HUES48 (cell line): Measurements from ENCODE around the gene PRAMEF5.
"Not testable (repeated sequence)": the region's sequence is repeated elsewhere in the genome, so short reads cannot be mapped to it uniquely, and the experiment has no call there.

ENCODE experiments used
- H3K27ac ChIP-seq: one replicate; pipeline ENCODE4 v1.7.0; 2013; ENCODE audit warnings: low read depth, low read length, inconsistent platforms
- H3K27me3 ChIP-seq: 2 replicates; pipeline ENCODE4 v1.6.1; 2013; ENCODE audit warnings: mild to moderate bottlenecking, low read length; ENCODE audit not compliant: control insufficient read depth, insufficient read depth
- H3K36me3 ChIP-seq: 2 replicates; pipeline ENCODE4 v1.6.1; 2013; ENCODE audit warnings: low read length; ENCODE audit not compliant: control insufficient read depth, insufficient read depth
- H3K4me1 ChIP-seq: 2 replicates; pipeline ENCODE4 v1.6.1; 2013; ENCODE audit warnings: mild to moderate bottlenecking, low read length; ENCODE audit not compliant: control insufficient read depth, insufficient read depth
- H3K4me3 ChIP-seq: 2 replicates; pipeline ENCODE4 v1.5.1; 2013; ENCODE audit warnings: mild to moderate bottlenecking, low read depth, low read length
- H3K9ac ChIP-seq: 2 replicates; pipeline ENCODE4 v1.6.1; 2013; ENCODE audit warnings: mild to moderate bottlenecking, low read depth, low read length, moderate library complexity
- H3K9me3 ChIP-seq: 2 replicates; pipeline ENCODE4 v1.6.1; 2013; ENCODE audit warnings: low read length; ENCODE audit not compliant: control insufficient read depth, insufficient read depth

Gene PRAMEF5

GRCh38 chr1:13253898-13254297 lies at the start of gene PRAMEF5:
Gene PRAMEF5 (plus strand): TSS chr1:13254198. CDS start chr1:13259269, 5,071 bp downstream.
- not testable (repeated sequence) for H3K27ac ChIP-seq, H3K4me3 ChIP-seq, H3K27me3 ChIP-seq, H3K9me3 ChIP-seq, H3K4me1 ChIP-seq, H3K36me3 ChIP-seq, H3K9ac ChIP-seq

- H3K9ac ChIP-seq, H3K4me3 ChIP-seq: not testable (repeated sequence)
These were observed 45.3 kb upstream of the PRAMEF5 start for GRCh38 chr1:13208712-13209111.

DNA sequence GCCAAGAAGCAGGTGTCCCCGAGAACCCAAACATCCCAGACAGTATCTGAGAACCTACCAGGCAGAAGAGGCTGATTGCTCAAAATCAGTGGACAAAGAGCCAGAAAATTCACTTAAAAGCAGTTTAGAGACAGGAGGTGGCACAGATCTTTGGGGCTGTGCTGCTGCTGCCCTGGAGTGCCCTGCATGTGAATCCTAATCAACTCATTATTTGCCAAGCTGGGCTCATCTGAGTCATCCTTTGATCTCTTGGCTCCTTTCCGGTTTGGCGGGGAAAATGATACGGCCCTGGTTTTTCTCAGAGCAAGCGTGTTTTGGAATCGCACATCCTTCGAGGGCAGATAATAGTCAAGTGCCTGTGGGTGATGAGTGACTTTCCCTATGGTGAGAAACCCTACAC lies 37.4 kb upstream of the PRAMEF5 start:
- H3K27ac ChIP-seq, H3K27me3 ChIP-seq, H3K9ac ChIP-seq, H3K4me1 ChIP-seq, H3K36me3 ChIP-seq, H3K9me3 ChIP-seq, H3K4me3 ChIP-seq: not testable (repeated sequence)

More at GRCh38 chr1:13208712-13209111, 45.3 kb upstream of the PRAMEF5 start:
- not testable (repeated sequence) for H3K36me3 ChIP-seq, H3K9me3 ChIP-seq, H3K27me3 ChIP-seq, H3K27ac ChIP-seq, H3K4me1 ChIP-seq

DNA sequence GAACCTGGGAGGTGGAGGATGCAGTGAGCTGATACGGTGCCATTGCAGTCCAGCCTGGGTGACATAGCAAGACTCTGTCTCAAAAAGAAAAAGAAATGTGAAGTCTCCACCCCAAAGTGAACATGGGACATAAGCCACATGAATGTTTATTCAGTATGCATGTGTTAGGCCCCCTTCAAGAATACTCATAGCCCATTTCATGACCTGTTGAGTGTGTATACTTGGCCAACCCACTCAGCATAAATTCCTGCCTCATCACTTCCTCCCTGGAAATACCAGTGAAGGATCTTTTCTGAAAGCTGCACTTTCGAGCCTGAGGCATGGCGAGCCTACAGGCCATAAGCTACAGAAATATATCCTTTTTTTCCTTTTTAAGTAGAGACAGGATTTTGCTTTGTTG lies 34.8 kb upstream of the PRAMEF5 start:
- not testable (repeated sequence) for H3K4me3 ChIP-seq, H3K9me3 ChIP-seq, H3K27ac ChIP-seq, H3K9ac ChIP-seq, H3K36me3 ChIP-seq, H3K4me1 ChIP-seq, H3K27me3 ChIP-seq

GRCh38 chr1:13222788-13223187 lies 31.2 kb upstream of the PRAMEF5 start:
- H3K4me1 ChIP-seq, H3K36me3 ChIP-seq: not testable (repeated sequence)

DNA sequence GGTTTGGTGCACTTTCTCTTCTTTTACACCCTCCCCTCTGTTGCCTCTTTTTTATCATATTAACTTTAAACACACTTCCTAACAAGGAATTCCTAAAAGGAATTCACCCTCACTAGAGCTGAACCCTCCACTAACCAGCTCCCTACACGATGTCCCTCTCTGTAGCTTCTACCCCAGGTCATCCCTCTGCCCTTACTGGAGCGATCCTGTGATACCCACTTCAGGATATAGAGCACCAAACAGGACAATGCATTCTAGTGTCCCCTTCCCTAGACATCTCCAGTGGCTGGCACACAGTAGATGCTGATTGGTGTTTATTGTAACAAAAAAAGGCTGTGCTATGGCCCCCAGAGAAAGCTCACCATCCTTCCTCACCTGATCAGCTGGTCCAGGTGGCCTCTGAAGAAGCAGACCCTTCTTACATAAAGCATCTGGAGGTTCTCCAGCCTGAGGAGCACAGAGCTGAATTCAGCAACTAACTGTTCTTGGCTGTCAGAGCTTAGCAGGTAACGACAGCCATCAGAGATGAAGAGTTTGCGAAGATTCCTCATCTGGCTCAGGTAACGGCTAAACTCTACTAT lies 29.4 kb upstream of the PRAMEF5 start:
- H3K36me3 ChIP-seq: no peaks in the 10 kb centered on the region

More at GRCh38 chr1:13222788-13223187, 31.2 kb upstream of the PRAMEF5 start:
- H3K9ac ChIP-seq, H3K4me3 ChIP-seq, H3K27ac ChIP-seq, H3K27me3 ChIP-seq: not testable (repeated sequence)
- peaks cover 23% of the 10 kb centered on the region for H3K9me3 ChIP-seq

GRCh38 chr1:13225675-13226204 lies 28.3 kb upstream of the PRAMEF5 start, which contains the start of gene PRAMEF18:
Gene PRAMEF18 (minus strand): TSS chr1:13226154. CDS start chr1:13226106, 48 bp downstream.
- H3K9me3 ChIP-seq: peaks cover 48% of the 10 kb centered on the region
- not testable (repeated sequence) for H3K27ac ChIP-seq, H3K36me3 ChIP-seq, H3K27me3 ChIP-seq, H3K4me3 ChIP-seq, H3K9ac ChIP-seq, H3K4me1 ChIP-seq

More for the DNA sequence above, 29.4 kb upstream of the PRAMEF5 start:
- H3K9ac ChIP-seq: no peak overlapping the region
- H3K27ac ChIP-seq: no peak overlapping the region
- no peaks in the 10 kb centered on the region for H3K4me1 ChIP-seq
- no peak overlapping the region; the same call in 1 of the 2 replicates for H3K4me3 ChIP-seq
- H3K9me3 ChIP-seq: peaks cover 39% of the 10 kb centered on the region
- H3K27me3 ChIP-seq: no peaks in the 10 kb centered on the region

DNA sequence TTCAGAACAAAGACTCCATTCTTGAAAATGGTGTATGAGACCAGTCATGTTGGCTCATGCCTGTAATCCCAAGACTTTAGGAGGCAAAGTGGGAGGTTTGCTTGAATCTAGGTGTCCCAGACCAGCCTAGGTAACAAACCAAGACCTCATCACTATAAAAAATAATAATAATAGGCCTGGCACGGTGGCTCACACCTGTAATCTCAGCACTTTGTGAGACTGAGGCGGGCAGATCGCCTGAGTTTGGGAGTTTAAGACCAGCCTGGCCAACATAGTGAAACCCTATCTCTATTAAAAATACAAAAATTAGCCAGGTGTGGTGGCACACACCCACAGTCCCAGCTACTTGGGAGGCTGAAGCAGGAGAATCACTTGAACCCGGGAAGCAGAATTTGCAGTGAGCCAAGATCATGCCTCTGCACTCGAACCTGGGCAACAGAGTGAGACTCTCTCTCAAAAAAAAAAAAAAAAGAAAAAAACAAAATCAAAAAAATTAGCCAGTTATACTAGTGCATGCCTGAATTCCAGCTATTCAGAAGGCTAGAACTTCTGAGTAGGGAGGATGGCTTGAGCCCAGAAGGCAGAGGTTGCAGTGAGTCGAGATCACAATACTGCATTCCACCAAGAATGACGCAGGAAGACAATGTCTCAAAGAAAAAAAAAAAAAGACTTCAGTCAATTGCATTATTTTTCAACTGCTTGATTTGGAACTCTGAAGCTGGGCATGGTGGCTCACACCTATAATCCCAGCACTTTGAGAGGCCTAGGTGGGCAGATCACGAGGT lies 26.5 kb upstream of the PRAMEF5 start:
- H3K4me1 ChIP-seq, H3K36me3 ChIP-seq, H3K27me3 ChIP-seq, H3K9ac ChIP-seq, H3K27ac ChIP-seq: not testable (repeated sequence)
- 0 out of 2 replicates have a peak overlapping the region, but pooled peaks have one; percentile 5 for H3K4me3 ChIP-seq
- peaks cover 62% of the 10 kb centered on the region for H3K9me3 ChIP-seq

- H3K9ac ChIP-seq: no peak overlapping the region
- no peaks in the 10 kb centered on the region for H3K4me1 ChIP-seq
- no peak overlapping the region for H3K4me3 ChIP-seq
- peaks cover 70% of the 10 kb centered on the region for H3K9me3 ChIP-seq
- H3K27me3 ChIP-seq: no peaks in the 10 kb centered on the region
- H3K36me3 ChIP-seq: no peaks in the 10 kb centered on the region
- H3K27ac ChIP-seq: no peak overlapping the region
These were observed 25.6 kb upstream of the PRAMEF5 start for GRCh38 chr1:13228343-13228781.

- H3K4me1 ChIP-seq, H3K4me3 ChIP-seq, H3K9ac ChIP-seq, H3K36me3 ChIP-seq, H3K27me3 ChIP-seq, H3K27ac ChIP-seq: not testable (repeated sequence)
- peaks cover 77% of the 10 kb centered on the region for H3K9me3 ChIP-seq
These were observed 23.9 kb upstream of the PRAMEF5 start for GRCh38 chr1:13230096-13230495.

DNA sequence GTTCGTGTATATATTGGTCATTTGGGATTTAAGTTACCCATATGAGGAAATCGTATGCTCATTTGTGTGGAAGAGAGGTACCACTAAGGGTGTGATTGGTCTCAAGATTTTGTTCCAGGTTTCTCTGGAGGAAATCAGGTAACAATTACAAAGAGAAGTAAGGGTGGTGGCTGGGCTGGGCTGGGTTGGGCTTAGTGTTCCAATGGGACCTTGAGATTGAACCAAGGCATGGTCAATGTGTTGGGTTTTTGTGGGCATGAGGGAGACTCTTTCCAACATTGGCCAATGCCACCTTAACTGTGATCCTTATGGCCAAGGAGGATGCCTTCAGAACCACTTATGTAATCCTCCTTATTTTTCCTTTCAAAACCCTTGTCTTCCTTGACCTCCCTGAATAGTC lies 23.4 kb upstream of the PRAMEF5 start:
- H3K36me3 ChIP-seq, H3K27me3 ChIP-seq, H3K9ac ChIP-seq, H3K4me3 ChIP-seq, H3K27ac ChIP-seq, H3K4me1 ChIP-seq: not testable (repeated sequence)
- H3K9me3 ChIP-seq: peaks cover 76% of the 10 kb centered on the region
